HUDEP-2 (cell line): ENCODE data around the gene CD83.

Experiments used
- DNase-seq, 76 experiments: peaks; one replicate each; lab custom pipeline; 2025; ENCODE audit not compliant: unreplicated experiment in 76 of 76; lab: John Stamatoyannopoulos, UW

Gene CD83

DNA sequence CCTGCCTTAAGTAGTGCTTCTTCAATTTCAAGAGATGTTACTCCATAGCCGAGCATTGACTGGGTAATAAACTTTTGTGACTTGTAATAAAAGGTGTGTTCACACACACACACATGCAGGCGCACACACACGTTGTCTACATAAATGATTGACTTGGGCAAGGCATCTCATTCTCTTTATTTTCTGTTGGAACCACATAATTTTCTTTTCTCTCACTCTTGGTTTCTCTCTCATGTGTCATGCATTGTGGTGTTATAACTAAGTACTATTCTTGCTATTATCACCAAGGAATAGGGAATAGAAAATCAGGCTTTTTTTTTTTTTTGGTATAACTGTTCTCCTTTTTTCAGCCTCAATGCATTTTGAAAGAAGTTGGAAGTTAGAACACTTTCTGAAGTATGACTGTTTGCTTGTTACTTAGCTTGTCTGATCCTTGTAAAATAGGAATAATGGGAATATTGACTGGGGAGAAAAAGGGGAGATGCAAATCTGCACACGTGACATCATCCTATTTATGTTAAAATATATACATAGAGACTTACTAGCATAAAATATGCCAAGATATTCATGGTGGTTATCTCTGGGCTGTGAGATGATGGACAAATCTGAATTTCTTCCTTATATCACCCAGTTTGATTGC is 26.1 kb upstream of the CD83 start:
- no peak for DNase-seq

DNA sequence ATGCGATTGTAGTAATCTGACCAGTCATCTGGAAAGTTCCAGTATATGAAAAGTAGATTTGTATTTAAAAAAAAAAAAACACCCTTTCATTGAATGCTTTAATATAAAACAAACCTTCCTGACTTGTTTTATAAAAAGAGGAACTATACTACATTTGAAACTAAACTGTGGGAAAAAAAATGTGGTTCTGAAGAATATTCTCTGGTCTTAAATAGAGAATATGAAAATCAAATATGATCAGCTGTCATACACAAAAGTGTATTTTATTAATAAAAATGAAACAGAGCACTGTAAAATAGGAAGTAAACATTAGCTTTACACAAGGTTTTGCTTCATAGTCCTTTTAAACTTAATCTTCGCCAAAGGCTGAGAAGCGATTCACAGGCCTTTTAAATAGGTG is 25.3 kb upstream of the CD83 start:
- DNase-seq, result no peak

DNA sequence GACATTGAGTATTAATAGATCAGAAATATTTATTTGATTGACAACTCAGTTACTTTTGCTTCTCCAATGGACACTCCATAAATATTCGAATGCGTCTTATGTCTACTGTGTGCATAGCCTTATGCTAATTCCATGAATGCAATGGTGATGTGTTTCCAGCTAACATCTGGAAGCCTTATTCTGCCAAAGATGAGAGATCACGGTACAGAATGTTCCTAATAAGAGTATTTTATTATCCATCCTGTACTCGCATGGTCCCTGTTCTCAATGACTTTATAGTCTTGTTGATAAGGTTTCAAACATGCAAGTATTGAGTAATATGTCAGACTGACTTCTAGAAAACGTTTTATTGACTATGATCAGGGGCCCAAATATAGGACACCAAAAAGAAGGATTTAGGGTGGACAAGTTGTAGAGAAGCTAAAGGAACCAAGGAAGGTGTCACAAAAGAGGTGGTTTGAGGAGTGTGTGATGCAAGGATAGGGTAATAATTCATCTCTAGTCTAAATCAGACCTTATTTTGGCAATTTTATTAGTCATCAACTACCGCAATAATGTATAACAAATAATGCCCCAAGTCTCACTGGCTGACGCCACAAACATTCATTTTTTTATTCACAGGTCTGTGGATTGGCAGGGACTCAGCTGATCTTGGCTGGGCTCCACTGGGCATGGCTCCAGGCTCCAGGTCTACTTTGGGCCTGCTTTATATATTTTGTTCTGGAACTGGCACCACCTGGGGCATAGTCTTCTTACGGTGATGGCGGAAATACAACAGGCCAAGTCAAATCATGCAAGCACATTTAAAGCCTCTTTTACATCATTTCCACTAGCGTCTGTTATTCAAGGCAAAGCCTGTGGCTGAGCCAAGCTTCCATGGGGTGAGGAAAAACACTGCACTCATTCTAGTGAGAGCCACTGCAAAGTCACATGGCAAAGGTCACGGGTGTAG is 24.5 kb upstream of the CD83 start:
- no peak for DNase-seq

DNA sequence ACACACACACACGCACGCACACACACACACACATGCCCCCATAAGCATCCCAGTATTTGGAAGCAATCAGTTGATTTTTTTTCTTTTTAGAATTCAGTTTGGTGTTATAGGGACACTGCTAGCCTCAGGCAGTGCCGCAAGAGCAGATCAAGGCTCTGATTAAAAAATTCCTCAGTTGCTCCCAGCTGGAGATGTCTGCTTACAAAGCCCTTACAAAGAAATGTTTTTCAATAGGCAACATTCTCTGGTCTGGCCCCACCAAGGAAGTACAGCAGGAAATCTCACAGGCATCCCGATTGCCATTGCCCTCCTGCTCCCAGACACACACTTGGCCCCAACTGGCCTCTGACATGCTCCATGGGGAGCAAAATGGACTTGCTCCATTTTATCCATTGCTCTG is 22.9 kb upstream of the CD83 start:
- DNase-seq, result no peak

DNA sequence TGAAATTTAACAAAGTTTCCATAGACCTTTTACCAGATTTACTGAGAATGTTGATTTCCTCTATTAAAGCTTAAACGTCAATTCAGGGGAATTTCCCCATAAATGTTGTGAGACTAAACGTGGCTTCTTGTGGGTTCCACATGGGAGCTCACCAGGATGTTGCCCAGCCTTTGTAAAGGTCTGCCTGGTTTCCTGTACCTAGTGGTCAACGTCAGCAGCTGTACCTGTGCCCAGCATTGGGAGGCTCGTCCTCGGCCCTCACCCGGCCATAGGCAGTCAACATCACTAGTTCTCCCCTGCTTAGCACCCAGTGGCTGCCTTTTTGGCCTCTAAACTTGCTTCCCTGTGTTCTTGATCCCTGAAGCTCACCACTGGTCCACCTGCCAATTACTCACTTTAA is 22.1 kb upstream of the CD83 start:
- no peak for DNase-seq

DNA sequence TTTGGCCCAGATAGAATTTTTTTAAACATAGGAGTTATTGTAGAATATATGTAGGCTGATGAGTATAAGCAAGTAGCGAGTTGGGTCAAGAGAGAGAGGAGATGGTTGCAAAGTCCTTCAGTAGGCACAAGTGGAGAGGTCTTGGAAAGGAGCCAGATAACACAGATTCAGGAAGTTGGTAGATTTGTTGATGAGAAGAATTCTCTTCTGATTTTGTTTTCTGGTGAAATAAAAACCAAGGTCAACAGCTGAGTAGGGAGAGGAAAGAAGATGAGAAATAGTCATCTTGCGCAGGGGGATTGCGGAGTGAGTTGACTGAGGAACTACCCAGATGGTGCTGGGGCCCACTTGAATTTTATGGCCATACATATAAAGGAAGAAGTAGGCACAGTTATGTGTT is 17.4 kb upstream of the CD83 start:
- no peak for DNase-seq

DNA sequence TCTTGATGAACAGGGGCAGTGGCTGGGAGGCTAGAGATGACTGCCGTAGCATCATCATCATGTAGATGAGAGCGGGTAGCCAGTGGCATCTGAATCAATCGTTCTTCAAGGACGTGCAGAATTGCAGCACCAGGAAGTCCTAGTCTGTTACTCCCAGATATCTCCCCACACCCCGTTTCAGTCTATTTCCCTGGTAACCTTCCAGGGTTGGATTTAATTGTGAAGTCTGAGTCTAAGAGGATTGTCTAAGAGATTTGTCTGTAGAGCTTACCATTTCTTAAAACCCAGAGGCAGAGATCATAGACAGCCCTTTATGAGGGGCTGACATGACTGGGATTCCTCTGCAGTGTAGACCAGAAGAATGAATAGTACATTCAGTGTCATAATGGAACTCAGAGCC is 16.6 kb upstream of the CD83 start:
- DNase-seq, result no peak

DNA sequence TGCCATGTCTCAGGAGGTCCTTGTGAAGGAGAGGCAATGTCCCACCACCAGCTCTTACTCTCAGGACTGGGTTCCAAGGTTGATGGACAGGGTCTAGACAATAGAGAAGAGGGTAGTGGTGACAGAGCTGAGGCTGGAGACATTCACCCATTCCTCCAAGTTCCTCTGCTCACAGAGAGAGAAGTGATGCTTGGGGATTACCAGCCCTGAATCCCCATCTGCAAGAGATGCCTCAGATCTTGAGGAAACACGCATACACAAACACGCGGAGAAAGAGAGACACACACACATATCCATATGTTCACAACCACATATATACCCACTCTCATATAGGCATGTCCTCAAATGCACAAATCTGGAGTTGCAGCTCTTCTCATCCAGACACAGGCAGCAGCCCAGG is 15.2 kb upstream of the CD83 start:
- DNase-seq, result no peak

DNA sequence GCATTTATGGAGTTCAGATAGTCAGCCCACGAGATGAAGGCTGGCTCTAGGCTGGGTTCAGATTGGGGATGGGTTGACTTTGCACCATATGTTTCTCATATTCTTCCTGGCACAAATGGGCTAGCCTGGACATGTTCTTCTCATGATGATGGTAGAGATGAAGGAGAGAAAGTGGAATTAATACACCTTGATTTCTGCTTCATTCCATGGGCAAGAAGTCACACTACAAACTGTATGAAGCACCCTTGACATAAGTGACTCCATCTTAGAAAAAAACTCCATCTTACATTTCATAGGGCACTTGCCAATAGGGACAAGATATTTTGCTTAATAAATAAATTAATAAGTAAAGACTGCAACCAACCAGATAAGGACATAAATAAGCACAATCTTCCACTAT is 12.0 kb upstream of the CD83 start:
- no peak for DNase-seq

DNA sequence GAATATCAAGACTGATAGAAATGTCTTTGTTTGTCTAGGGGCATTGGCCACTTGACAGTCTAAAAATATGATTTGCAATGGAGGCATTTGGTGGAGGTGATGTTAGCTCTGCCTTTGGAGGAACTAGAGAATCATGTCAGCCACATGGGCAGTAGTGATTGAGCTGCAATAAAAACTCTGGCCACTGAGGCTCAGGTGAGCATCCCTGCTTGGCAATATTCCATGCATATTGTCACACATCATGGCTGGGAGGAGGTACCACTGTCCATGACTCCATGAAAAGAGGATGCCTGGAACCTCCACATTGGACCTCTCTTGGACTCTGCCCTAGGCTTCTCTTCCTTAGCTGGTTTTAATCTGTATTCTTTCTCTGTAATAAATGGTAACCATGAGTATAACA is 10.6 kb upstream of the CD83 start:
- no peak for DNase-seq

DNA sequence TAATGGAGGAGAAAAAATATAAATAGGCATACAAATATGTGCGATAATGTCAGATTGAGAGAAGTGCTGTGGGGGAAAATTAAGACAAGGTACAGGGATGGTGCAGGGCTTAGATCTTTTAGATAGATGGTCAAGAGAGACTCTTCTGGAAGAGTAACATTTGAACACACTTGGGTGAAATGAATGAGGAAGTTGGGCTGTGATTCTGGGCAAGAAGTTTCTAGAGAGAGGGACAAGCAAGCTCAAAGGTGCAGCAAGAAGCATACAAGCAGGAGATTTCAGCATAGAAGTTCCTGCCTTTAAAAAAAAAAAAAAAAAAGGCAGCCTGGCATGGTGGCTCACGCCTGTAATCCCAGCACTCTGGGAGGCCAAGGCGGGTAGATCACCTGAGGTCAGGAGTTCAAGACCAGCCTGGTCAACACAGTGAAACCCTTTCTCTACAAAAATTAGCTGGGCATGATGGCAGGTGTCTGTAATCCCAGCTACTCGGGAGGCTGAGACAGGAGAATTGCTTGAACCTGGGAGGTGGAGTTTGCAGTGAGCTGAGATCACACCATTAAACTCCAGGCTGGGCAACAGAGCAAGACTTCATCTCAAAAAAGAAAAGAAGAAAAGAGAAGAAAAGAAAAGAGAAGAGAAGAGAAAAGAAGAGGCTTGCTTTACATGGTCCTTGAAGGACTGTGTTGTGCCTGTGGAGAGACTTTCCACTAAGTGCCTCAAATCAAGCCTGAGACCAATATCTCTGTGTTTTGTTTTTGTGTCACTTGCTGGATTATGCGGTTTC is 9.7 kb upstream of the CD83 start:
- DNase-seq, result no peak

DNA sequence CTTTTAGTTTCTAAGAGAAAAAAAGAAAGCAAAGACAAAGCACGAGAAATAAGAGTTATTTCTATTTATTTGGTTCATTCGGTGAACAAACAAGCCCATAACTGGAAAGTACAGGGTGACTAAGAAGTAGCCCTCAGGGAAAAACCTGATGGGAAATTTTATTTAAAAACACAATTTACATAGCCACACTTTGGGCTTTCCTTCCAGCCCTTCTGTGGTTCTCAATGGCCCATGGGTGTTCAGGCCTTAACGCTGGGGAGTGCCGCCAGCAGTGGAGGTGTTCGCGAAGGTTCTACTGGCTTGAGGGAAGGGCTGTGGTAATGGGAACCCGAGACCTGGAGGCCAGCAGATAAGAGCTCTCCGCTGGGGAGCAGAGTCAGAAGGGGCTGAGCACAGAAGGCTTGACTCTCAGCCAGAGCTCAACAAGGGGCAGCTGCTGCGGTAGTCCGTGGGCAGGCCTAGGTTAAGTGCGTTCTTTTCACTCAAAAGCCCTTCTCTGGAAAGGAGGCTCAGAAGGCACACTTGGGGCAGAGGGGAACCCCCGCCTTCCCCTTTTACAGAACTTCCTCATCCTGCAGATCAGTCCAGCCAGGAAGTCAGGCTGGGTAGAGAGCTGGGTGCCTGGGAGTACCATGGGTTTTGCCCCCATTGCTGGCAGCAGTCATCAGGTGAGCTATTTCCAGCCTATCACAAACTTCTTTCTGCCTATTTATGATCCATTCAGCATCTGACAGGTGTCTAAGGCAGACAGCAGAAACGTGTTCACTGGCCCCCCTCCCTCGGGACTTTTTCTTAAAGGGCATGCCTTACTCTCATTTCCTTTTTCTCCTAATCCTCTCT is 8.8 kb upstream of the CD83 start:
- peak in 34 of 76 experiments; percentile 8 to 89 (median 30) for DNase-seq

DNA sequence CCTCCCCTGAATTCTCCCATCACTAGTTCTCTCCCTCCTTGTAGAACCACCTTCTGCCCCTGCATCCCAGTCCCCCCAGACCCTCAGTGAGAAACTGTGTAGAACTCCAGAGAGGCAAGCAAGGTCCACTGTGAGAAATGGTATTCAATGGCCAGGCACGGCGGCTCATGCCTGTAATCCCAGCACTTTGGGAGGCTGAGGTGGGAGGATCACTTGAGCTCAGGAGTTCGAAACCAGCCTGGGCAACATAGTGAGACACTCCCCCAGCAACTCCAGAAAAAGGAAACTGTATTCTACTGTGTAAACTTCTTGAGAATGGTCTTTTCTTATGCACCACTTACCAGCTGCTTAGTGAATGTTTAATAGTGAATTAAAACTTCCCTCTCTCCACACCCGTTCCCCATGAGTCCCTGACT is 8.2 kb upstream of the CD83 start:
- no peak for DNase-seq

DNA sequence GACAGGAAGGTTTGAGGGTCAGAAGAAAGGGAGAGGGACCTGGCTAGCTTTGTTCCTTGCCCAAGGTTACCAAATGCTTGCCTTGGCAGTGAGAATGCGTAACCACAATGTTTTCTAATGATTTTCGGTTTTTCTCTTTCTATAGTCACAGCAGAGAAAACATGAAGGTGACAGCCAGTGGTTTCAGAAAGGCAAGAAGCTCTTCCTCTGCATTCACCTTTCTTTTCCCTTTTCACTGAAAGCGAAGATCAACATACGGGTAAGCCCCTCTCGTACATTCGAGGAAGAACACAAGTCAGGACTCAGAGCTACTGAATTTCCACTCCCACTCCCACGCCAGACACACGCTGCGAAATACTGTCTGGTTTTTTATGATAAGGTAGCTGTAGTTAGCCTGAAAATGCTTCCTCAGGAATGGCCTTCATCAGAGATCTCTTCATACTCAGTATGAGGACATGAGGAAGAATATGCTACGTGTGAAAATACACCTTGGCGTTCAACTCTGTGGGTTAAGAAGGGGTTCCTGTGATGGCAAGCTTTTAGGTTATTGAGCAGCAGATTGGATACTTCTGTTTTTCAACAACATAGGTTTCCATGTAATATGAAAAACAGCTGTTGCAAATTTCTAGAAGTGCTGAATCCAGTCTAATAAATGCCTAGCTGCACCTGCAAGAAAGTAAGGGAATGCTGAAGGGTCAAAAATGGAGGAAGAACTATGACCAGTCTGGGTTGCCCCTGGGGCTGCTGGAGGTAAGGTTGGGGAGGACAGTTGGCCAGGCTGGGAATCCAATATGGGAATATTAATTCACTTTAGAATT is 7.4 kb upstream of the CD83 start:
- peak in 3 of 76 experiments; percentile 8 to 28 (median 12) for DNase-seq

DNA sequence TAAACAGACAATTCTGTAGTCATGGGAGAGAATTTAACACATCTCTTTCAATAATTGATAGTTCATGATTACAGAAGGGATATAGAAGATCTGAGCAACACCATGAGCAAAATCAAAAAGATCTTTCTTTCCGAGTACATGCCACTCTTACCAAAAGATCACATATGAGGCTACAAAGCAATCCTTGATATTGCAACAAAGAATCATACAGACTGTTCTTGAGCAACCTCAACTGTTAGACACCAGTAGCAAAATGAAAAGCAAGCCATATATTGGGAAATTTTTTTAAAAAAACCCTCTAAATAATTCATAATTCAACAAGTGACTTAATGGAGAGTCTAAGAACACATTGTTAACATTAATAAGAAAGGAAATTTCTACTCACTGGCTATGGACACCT is 3.6 kb upstream of the CD83 start:
- no peak for DNase-seq

DNA sequence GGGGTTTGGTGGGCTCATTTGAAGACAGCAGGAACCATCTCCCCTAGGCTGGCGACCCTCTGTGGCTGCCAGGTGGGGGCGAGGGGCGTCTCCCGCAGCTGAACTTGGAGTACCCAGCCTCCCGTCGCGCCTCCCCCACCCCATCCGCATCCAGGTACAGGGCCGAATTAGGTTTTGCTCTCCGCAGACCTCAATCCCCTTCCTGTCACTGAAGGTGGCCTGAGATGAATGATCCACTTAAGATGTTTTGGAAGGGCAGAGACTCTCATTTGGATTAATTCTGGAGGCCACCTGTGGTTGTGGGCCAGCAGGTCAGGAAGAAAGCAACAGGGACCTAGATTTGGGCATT is 493 bp downstream of the CD83 start:
- no peak for DNase-seq

DNA sequence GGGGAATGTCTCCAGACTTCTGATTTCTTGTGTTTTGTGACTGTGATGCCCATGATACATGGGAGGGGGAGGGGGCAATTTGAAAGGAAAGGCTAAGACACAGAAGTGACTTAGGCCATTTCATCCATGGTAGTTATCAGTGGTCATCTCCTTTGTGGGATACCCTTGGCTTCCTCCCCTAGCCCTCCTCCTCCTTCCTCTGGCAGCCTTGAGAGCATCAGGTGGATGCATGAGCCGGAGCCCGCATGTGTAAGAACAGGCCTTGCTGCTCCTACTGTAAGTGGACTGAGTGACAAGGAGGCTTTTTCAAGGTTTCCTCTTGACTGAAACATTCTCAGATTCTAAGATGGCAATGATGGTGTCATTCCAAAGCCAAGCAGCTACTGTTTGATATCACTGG is 874 bp downstream of the CD83 start:
- no peak for DNase-seq

DNA sequence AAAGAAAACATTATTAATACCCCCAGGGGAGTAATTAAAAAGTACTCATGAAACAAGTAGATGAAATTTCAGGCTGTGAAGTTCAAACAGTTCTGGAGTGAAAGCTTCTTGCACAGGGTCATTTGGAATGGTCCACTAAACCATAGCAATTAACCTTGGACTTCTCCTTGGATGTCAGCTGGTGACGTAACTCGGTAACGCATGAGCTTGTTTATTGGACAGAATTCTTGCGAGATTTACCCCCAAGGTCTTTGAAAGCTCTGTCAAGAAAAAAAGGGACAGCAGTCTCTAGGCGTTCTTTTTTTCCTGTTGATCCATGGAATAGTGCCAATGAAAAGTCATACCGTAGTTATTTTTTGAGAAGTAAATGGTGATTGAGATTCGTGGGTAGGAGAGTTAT is 2.2 kb downstream of the CD83 start:
- DNase-seq, result no peak

DNA sequence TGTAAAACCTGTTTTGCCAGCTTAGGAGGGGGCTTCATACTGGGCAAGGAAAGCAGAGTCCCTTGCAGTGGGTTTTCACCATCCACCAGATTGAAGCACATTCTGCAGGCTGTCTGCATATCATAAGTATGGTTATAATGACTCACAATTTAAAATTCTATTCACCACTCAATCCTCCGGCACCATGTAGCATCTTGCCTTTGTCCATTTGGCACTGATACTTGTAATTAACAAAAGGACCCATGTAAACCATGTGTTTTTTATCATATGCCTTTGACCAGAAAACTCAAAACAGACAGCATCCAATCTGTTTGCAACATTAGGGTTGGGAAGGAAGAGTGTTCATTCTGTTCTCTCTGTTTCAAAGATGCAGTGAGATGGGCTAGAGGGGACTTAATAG is 3.0 kb downstream of the CD83 start:
- DNase-seq, result no peak

DNA sequence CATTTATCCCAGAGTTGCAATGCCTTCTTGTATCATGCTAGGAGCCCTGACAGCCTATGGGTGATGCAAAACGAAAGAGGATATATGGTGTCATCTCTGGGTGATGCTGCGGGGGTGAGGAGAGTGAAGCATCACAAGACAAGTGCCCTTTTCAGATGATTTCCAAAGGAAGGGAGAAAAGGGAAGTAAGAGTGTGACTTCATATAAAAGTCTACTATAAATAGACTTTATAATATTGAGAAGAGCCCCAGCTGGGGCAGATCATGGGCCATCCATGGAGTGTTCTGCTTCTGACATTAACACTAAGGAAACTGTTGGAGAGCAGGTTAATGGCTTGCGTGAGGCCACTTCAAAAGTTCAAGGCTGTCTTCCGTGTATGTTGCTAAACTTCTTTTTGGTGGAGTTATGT is 4.4 kb downstream of the CD83 start:
- no peak for DNase-seq
